D721Med (cell line): ENCODE measurements around the gene AFF2.

ENCODE experiments used
- DNase-seq: peaks from one replicate; pipeline ENCODE4 v3.0.0; 2011; ENCODE audit warnings: low spot score; ENCODE audit not compliant: insufficient read length
- FAIRE-seq: peaks from 2 replicates; lab custom pipeline; 2011; peaks lifted over from hg19 to GRCh38; lab: Jason Lieb, UNC
- TF ChIP-seq, protein P1 (sequence below): IDR thresholded peaks from 2 replicates; pipeline ENCODE4 v1.5.1; 2012; ENCODE audit warnings: mild to moderate bottlenecking, control low read depth; ENCODE audit not compliant: insufficient read depth; ENCODE audit errors: missing control alignments

The AFF2 gene

GRCh38 chrX:148567779-148568178 lies 67.4 kb downstream of the AFF2 start:
- TF ChIP-seq, protein P1, sequence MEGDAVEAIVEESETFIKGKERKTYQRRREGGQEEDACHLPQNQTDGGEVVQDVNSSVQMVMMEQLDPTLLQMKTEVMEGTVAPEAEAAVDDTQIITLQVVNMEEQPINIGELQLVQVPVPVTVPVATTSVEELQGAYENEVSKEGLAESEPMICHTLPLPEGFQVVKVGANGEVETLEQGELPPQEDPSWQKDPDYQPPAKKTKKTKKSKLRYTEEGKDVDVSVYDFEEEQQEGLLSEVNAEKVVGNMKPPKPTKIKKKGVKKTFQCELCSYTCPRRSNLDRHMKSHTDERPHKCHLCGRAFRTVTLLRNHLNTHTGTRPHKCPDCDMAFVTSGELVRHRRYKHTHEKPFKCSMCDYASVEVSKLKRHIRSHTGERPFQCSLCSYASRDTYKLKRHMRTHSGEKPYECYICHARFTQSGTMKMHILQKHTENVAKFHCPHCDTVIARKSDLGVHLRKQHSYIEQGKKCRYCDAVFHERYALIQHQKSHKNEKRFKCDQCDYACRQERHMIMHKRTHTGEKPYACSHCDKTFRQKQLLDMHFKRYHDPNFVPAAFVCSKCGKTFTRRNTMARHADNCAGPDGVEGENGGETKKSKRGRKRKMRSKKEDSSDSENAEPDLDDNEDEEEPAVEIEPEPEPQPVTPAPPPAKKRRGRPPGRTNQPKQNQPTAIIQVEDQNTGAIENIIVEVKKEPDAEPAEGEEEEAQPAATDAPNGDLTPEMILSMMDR, result no peak
- FAIRE-seq (no peak), DNase-seq (no peak)

DNA sequence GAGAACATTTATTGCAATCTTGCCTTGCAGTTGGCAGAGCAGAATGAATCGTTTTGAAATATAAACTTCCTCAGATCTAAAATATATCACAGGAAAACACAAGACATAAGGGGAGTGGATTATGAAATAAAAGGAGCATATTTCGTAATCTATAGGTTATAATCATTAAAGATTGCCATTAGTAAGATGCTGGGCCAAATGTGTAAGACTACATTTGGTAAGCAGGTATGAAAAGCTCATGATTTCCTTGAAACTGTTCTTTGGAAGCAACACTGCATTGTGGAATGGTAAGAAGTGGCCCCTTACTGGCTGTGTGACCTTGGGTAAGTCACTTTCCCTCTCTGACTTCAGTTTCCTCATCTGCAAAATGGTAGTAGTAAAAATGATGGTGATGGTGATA lies 68.3 kb downstream of the AFF2 start:
- DNase-seq, result no peak
- FAIRE-seq, result no peak
- TF ChIP-seq, protein P1, result no peak

- TF ChIP-seq, protein P1, result no peak
- DNase-seq, result no peak
- FAIRE-seq, result no peak
These were observed 71.9 kb downstream of the AFF2 start for GRCh38 chrX:148572337-148572736.

DNA sequence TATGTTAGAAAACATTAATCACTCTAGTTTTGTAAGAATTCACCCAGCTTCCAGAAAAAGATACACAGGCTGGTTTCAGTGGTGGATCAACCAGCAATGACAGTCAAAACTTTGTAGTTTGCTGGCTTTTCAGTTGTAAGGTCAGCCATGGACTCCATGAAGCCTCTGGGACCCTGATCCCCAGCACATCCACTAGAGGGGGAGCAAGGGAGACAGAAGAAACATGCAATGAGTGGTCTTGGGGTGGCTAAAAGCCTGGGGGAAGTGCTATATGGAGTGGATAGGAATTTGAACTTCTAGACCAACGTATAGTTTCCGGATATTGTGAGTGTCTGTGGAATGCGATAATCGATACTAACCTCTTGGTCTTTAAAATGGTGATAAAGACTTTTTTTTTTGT lies 72.7 kb downstream of the AFF2 start:
- TF ChIP-seq, protein P1, result peak; percentile 8
- DNase-seq, result no peak
- no peak for FAIRE-seq

DNA sequence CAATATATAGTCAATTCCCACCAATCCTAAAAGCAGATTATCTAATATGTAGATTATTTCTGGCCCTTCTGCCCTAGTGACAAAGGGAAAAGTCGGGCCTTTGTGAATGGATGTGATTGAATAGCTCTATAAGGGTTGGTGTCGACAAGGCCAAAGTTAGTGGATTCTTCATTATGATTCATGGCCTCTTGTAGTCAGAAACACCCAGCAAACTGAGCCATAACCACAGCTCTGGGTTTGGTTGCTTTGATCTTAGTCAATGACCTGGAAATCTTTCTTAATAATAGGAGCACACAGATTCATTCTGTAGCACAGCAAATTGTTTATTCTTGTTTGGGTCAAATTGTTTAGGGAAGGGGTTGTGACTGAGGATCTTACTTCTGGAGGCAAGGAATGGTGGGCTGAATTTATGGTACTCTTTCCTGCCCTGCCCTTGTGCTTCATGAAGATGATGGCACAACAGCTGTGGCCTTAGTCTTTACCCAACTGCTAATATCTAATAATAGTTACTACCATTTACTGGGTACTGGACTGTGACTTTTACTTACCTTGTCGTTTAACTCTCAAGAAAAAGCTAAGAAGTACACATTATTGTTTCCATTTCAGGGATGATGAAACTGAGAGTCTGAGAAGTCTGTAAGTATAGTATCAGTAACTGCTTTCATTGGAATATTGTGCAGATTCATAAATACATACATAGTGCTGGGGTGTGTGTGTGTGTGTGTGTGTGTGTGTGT lies 74.0 kb downstream of the AFF2 start:
- no peak for FAIRE-seq
- no peak for DNase-seq
- TF ChIP-seq, protein P1, result no peak

DNA sequence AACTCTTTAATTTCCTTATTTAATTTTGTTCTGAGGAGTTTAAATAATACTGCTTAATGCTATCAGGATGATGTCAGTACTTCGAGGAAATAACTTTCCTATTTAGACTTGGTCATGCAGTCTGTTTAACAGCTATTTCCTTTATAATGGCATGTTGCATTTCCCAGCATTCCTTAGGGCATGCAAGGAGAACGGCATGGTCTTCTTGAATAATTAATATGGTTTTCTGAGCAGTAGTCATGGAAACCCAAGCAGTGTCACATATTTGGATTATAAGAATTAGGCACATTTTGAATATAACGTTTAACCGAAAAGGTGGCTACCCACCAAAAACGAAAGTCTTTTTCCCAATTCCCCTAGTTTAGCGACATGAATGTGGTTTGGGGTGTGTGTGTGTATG lies 76.0 kb downstream of the AFF2 start:
- FAIRE-seq (no peak), DNase-seq (no peak)
- TF ChIP-seq, protein P1, result no peak

DNA sequence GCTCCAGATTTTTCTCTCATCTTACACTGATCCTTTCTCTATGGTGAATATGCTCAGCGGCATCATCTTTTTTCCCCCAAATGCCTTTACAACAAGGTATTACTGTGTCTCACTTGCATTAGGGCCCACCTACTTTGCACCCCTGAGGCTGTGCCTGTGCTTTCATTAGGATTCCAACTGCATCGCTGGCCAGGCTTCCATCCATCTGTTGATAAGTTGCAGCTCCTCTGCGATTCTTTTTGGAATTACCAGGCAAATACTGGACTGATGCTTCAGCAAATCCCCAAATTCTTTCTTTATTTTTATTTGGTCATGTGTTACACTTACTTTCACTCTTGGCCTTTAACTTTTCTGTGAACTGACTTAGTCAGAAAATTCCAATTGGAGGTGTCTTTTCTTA lies 77.3 kb downstream of the AFF2 start:
- TF ChIP-seq, protein P1, result no peak
- DNase-seq (no peak), FAIRE-seq (no peak)
